CD1c-positive myeloid dendritic cell (primary cell): ENCODE measurements around the gene MBLAC1.

ENCODE experiments used
- DNase-seq: peaks from one replicate; pipeline ENCODE4 v3.0.0-alpha.2; 2016; ENCODE audit errors: extremely low spot score

MBLAC1 gene

DNA sequence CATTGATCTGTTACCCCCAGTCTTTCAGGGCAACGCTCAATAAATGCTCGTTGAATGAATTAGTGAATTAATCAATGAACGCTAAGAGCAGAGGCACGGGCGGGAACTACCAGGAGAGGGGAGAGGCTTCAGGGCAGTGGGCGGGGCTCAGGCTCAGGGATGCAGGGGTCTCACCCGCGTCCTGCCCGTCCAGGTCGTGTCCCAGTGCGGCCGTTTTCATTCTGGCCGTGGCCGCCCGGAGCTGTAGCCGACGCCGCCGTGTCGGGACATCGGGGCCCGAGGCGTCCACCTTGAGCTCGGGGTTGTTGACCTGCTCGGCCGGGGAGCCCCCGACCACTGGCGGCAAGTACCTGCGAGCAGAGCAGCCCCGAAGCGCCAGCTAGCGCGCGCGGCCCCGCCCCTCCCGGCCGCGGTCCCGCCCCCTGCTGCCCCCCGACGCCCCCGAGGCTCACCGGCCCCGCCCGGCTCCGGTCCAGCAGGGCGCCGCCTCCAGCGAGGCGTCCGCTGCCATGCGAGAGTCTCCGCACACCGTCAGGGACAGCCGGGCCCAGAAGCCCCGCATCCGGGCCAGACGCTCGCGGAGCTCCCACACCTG lies 44.4 kb downstream of the MBLAC1 start:
- no peak for DNase-seq

DNA sequence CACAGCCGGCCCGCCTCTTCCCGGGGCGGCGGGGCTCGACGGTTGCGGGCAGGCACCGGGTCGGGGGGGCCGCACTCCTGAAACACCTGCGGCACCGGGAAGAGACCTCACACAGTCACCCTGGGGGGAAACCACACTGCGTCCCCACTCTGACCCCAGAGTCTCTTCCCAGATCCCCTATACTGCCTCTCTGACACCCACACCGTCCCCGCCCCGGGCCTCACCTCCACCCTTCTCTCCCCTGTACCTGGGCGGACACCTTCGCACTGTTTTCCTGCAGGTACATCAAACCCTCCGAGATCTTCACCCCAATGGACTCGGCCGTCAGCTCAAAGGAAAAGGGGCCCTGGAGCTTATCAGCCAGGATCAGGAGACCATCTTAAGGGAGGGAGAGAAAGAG lies 45.1 kb downstream of the MBLAC1 start:
- DNase-seq = no peak

DNA sequence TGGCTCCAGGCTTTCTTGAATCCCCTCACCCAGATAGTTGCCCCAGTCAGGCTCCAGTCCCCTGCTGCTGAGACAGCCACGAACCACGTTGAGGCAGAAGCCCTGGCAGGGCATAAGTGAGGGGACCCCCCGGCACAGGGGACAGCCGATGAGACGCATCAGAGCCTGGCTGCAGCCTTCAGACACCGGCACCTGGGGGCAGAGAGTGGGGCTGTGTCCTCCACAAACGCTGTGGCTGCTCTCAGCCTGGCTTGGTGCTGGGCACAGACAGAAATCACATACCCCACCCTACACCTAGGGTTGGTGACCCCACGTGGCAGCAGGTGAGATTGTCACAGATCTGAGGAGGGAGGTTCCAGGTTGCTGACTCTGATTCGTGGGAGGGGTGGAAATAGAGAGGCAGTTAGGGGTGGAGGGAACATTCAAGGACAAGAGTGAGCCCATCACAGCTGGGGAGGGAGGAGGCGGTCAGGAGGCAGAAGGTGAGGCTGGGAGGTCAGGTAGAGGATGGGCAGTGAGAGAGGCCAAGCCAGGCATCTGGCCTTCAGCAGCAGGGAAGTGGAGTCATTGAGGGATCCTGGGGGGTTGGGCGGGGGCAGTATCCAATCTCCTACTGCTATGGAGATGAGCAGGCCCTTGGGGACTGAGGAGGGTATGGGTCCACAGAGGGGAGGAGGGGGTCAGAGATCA lies 47.2 kb downstream of the MBLAC1 start:
- DNase-seq = no peak

DNA sequence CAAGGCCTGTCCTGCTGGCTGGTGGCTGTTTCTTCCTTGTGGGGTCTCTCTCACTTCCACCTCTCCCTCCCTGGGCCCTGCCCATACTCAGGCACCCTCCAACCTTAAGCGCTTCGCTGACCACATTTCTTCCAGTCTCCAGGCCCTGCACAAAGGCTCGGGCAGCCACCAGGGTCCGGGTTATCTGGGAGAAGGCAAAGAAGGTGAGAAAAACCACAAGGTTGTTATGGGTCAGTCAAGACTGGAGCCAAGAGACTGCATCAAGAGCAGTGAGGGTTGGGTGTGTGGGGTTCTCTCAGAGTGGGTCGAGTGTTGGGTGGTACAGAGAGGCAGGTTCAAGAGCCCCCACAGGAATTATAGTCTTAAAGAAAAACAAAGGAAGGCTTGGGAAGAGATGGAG lies 47.8 kb downstream of the MBLAC1 start:
- no peak for DNase-seq

DNA sequence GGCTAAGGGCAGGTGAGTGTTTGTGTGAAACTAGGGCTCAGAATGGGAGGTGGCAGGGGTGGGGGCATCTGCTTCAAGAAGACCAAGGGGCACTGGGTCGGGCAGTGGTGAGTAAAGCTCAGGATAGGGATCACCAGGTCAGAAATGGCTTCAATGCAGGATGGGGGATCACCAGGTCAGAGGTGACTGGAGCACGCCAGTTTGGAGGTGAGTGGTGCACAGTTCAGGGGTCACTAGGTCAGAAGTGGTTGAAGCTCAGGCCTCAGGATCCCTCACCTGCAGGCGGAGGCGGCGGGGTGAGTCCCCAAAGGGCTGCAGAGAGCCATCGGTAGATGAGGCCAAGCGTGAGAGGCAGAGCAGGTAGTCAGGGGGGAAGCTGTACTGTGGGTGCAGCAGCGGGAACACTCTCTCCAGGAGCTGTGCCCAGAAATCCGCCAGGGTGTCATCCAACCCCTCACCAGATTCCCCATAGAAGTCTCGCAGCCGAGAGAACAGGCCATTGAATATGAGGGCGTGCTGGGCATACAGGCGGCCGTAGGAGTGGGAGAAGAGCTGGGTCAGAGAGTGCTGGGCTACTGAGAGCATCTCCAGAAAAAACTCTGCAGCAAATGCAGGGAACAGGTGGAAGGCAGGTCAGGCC lies 48.6 kb downstream of the MBLAC1 start:
- no peak for DNase-seq

DNA sequence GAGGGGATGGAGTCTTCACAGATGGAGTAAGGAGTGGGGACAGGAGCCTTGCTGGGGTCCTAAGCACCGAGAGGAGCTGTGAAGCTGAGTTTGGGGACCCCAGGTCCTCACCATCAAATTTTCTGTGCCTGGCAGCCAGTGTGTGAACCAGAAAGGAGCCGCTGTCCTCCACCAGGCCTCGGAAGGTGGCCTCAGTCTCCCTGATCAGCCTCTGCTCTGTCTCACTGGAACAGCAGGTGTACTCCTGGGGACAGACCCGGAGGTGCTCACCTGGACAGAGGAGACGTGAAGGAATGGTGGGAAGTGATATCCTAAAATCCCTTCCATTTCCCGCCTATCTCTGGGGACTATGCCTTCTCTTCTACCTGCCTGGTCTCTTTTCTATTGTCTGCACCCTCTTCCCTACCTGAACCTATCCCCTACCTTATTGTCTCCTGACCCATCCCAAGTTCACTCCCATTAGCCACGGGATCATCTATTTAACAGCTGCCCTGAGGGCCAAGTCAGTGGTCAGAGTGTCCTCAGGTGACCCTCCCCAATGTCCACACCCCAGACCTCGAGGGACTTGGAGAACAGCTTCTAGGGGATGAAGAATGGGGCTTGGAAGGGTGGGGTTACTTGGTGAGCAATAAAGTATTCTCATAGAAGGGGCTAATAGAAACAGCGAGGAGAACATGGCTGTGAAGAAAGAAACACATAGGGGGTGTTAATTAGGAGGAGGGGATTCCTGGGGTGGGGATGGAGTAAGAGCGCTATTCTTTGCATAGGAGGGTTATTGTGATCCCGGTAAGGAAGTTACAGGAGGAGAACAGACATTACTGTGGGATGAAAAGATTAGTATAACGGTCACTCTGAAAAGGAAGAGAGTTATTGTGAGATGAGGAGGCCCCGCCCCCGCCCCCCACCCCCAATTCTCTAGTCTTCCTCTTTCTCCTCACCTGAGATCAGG lies 49.6 kb downstream of the MBLAC1 start:
- no peak for DNase-seq

DNA sequence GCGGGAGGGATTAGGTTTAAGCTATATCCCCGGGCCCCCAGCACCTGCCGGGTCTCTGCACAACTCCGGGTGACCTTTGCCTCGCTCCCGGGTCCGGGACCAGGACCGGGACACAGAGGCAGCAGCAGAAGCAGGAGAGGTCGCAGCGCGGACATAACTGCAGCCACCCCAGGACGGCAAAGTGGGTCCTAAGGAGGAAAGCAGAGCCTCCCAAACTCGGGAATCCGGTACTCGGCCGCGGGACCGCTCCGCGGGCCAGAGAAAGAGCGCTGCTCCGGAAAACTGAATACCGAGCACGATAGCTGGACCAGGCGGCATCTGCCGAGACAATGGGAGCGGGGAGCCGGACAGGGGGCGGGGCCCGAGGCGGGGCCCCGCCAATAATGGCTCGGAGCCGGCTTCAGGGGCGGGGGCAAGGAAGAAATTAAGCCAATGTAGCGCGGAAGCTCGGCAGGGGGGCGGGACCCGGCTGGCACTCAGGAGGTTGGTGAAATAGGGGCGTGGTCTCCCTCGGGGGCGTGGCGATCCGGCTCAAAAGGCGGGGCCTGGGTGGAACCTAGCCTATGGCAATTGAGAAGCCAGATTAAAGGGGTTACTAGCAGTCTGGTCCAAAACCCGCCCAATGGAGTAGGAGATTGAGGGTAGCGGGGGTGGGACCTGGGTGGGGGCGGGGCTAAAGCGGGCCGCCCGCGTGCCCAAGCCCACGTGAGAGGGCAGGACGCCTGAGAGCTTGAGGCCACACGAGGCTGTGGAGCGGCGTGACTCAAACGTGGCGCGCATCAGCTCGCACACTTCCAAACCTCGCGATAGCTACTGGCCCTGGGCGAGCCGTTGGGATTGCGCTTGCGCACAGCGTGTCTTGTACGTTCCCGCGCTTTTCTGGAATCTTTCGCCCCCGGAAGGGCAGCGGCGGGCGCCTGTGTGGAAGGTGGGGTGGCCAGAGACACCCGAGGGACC lies 50.6 kb downstream of the MBLAC1 start, which contains the start of the genes GPC2 and STAG3:
TSS of gene GPC2 (minus strand) at position 337 of the 957 bp plus-strand sequence. CDS start at position 155, 182 bp downstream.
TSS of gene STAG3 (plus strand) at position 874 of the 957 bp plus-strand sequence. CDS start 2,639 bp downstream, outside the sequence.
- peak; percentile 98 for DNase-seq
